ENCODE results near the gene CCNE1.
"Not testable (repeated sequence)": the region's sequence is repeated elsewhere in the genome, so short reads cannot be mapped to it uniquely, and the experiment has no call there.

CCNE1 gene

DNA sequence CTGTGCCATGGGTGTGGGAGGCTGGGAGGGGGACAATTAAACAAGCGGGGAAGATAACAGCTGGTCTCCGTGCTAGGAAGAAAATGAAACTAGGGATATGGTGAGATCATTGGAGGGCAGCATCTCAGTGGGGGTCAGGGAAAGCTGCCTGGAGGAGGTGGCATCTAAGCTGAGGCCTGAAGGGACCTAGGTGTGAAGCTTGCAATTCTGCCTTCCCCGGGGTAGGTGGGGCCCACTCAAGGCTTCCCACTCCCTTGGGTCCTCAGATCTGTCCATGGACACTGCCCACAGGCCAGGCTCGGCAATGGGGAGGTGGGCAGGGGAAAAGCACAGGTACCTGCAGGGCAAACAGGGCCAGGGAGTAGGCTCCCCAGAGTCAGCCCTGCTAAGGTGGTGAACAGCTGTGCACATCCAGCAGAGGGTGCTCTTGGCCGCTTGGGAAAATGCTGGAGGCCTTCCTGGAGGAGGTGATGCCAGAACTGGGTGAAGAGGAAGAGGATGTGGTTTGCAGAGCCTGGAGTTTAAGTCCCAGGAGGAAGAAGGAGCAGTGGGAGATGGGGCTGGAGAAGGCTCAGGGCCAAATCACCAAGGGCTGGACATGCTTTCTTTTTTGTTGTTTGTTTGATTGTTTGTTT is 25.7 kb upstream of the CCNE1 start:
- DNase-seq, result no peak
- ChIA-PET CTCF (interaction anchor here (0.6 to 1.5 kb wide), 4 partner anchors 14 to 856 kb away, joined by 3 to 4 read pairs (median 3); no protein-coding TSS in a partner anchor), POLR2A (interaction anchor here (0.5 kb wide), 2 partner anchors 16 to 64 kb away, joined by 3 to 4 read pairs; no protein-coding TSS in a partner anchor)
- Histone ChIP-seq H3K27ac (ENCODE audit: insufficient read depth in 1 of 2, low read depth in 1 of 2, low read length in 2 of 2, poor library complexity in 1 of 2, severe bottlenecking in 2 of 2) (no peak overlapping the region), H3K36me3 (ENCODE audit: control insufficient read depth in 4 of 4, insufficient read depth in 4 of 4, low read length in 3 of 4) (no peaks in the 10 kb centered on the region), H3K27me3 (replicated peaks in 2 of 5; ENCODE audit: control insufficient read depth in 4 of 5, insufficient read depth in 5 of 5, low read length in 4 of 5) (no peaks in the 10 kb centered on the region), H3K4me1 (ENCODE audit: control extremely low read depth in 1 of 4, control insufficient read depth in 4 of 4, insufficient read depth in 4 of 4, low read length in 3 of 4) (no peaks in the 10 kb centered on the region), H3K4me3 (ENCODE audit: control insufficient read depth in 1 of 7, extremely low read depth in 1 of 7, insufficient read depth in 4 of 7, low read depth in 2 of 7, low read length in 6 of 7) (no peak overlapping the region), H3K9me3 (ENCODE audit: control extremely low read depth in 1 of 5, control insufficient read depth in 4 of 5, insufficient read depth in 2 of 5, low read depth in 1 of 5, low read length in 4 of 5) (no peaks in the 10 kb centered on the region)
- WGBS (ENCODE audit: insufficient coverage), result 94% methylated on average over 3 of the region's 5 CpGs

DNA sequence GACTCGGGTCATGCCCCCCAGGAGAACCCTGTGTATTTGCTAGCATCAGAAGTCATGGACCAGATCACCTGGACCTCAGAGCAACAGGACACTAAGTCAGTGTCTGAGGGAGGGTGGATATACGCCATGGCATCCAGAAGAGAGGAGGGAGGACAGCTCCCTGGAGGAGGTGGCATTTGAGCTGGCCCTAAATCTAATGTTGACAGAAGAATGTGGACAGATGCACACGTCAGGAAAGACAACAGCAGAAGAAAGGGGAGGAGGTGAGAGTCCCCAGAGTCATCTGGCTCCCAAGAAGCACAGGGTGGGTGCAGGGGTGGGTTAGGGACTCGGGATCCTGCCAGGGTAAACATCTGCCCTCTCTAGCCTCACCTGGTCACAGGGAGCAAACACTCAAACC is 24.5 kb upstream of the CCNE1 start:
- H3K27ac ChIP-seq (ENCODE audit: insufficient read depth in 1 of 2, low read depth in 1 of 2, low read length in 2 of 2, poor library complexity in 1 of 2, severe bottlenecking in 2 of 2), result no peak overlapping the region
- CTCF ChIA-PET, result interaction anchor here (1.9 kb wide), 1 partner anchor 9 kb away, joined by 7 read pairs; no protein-coding TSS in a partner anchor
- POLR2A ChIA-PET, result no interaction called here
- DNase-seq, result no peak
- no peaks in the 10 kb centered on the region for H3K4me1 ChIP-seq (ENCODE audit: control extremely low read depth in 1 of 4, control insufficient read depth in 4 of 4, insufficient read depth in 4 of 4, low read length in 3 of 4)
- no peaks in the 10 kb centered on the region for H3K27me3 ChIP-seq (replicated peaks in 2 of 5; ENCODE audit: control insufficient read depth in 4 of 5, insufficient read depth in 5 of 5, low read length in 4 of 5)
- no peaks in the 10 kb centered on the region for H3K36me3 ChIP-seq (ENCODE audit: control insufficient read depth in 4 of 4, insufficient read depth in 4 of 4, low read length in 3 of 4)
- H3K9me3 ChIP-seq (ENCODE audit: control extremely low read depth in 1 of 5, control insufficient read depth in 4 of 5, insufficient read depth in 2 of 5, low read depth in 1 of 5, low read length in 4 of 5), result no peaks in the 10 kb centered on the region
- H3K4me3 ChIP-seq (ENCODE audit: control insufficient read depth in 1 of 7, extremely low read depth in 1 of 7, insufficient read depth in 4 of 7, low read depth in 2 of 7, low read length in 6 of 7), result no peak overlapping the region
- WGBS (ENCODE audit: insufficient coverage), result 100% methylated on average over 4 of the region's 4 CpGs

DNA sequence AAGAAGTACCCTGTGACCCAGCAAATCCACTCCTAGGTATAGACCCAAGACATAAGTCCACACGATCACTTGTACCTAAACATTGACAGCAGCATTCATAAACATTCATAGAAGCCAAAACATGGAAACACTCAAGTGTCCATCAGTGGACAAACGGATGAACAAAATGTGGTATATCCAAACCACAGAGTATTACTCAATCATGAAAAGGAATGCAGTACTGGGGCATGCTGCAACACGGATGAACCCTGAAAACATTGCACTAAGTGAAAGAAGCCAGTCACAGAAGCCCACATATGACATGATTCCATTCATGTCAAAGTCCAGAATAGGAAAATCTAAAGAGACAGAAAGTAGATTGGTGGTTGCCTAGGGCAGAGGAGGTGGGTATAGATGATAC is 22.8 kb upstream of the CCNE1 start:
- Histone ChIP-seq H3K36me3 (ENCODE audit: control insufficient read depth in 4 of 4, insufficient read depth in 4 of 4, low read length in 3 of 4) (no peaks in the 10 kb centered on the region), H3K9me3 (ENCODE audit: control extremely low read depth in 1 of 5, control insufficient read depth in 4 of 5, insufficient read depth in 2 of 5, low read depth in 1 of 5, low read length in 4 of 5) (no peaks in the 10 kb centered on the region), H3K4me1 (ENCODE audit: control extremely low read depth in 1 of 4, control insufficient read depth in 4 of 4, insufficient read depth in 4 of 4, low read length in 3 of 4) (no peaks in the 10 kb centered on the region), H3K27me3 (replicated peaks in 2 of 5; ENCODE audit: control insufficient read depth in 4 of 5, insufficient read depth in 5 of 5, low read length in 4 of 5) (no peaks in the 10 kb centered on the region), H3K4me3 (ENCODE audit: control insufficient read depth in 1 of 7, extremely low read depth in 1 of 7, insufficient read depth in 4 of 7, low read depth in 2 of 7, low read length in 6 of 7) (no peak overlapping the region), H3K27ac (ENCODE audit: insufficient read depth in 1 of 2, low read depth in 1 of 2, low read length in 2 of 2, poor library complexity in 1 of 2, severe bottlenecking in 2 of 2) (no peak overlapping the region)
- CTCF ChIA-PET, result interaction anchor here (1.9 kb wide), 1 partner anchor 10 kb away, joined by 7 read pairs; no protein-coding TSS in a partner anchor
- no peak for DNase-seq
- POLR2A ChIA-PET, result no interaction called here
- WGBS (ENCODE audit: insufficient coverage), result 100% methylated on average over 2 of the region's 3 CpGs

DNA sequence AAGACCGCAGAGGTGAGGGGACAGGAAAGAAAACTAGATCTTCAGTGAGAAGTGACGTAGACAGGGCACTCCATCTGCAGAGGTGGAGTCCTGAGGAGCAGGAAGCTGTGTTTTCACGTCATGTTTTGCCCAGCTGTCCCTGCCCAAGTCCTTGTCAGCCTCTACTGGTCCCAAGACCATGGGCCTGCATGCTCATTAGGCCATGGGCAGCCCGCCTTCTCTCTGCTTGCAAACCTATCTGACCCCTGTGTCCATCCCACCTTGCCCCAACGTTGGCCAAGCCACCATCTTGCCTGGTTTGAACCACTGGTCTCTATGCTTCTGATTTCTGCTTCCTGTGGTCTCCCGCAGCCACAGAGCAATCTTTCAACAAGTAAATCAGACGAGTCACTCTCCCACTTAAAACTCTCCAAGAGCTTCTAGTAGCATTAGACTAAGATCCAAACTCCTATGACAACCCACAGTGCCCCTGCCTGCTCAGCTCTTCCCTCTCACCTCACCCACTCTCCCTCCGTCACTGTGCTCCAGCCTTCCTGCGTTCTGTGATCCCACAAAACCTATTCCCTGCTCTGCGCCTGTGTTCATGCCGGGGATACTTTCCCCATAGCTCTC is 18.6 kb upstream of the CCNE1 start:
- POLR2A ChIA-PET, result no interaction called here
- CTCF ChIA-PET, result interaction anchor here (1.1 kb wide), 1 partner anchor 23 kb away, joined by 4 read pairs; no protein-coding TSS in a partner anchor
- Histone ChIP-seq H3K9me3 (ENCODE audit: control extremely low read depth in 1 of 5, control insufficient read depth in 4 of 5, insufficient read depth in 2 of 5, low read depth in 1 of 5, low read length in 4 of 5) (no peaks in the 10 kb centered on the region), H3K27me3 (replicated peaks in 2 of 5; ENCODE audit: control insufficient read depth in 4 of 5, insufficient read depth in 5 of 5, low read length in 4 of 5) (no peaks in the 10 kb centered on the region), H3K4me1 (ENCODE audit: control extremely low read depth in 1 of 4, control insufficient read depth in 4 of 4, insufficient read depth in 4 of 4, low read length in 3 of 4) (peaks cover 0 to 10% (median 5%) of the 10 kb centered on the region in 4 experiments), H3K27ac (ENCODE audit: insufficient read depth in 1 of 2, low read depth in 1 of 2, low read length in 2 of 2, poor library complexity in 1 of 2, severe bottlenecking in 2 of 2) (no peak overlapping the region), H3K4me3 (ENCODE audit: control insufficient read depth in 1 of 7, extremely low read depth in 1 of 7, insufficient read depth in 4 of 7, low read depth in 2 of 7, low read length in 6 of 7) (no peak overlapping the region), H3K36me3 (ENCODE audit: control insufficient read depth in 4 of 4, insufficient read depth in 4 of 4, low read length in 3 of 4) (no peaks in the 10 kb centered on the region)
- DNase-seq, result no peak
- 74% methylated on average over 8 of the region's 11 CpGs for WGBS (ENCODE audit: insufficient coverage)

DNA sequence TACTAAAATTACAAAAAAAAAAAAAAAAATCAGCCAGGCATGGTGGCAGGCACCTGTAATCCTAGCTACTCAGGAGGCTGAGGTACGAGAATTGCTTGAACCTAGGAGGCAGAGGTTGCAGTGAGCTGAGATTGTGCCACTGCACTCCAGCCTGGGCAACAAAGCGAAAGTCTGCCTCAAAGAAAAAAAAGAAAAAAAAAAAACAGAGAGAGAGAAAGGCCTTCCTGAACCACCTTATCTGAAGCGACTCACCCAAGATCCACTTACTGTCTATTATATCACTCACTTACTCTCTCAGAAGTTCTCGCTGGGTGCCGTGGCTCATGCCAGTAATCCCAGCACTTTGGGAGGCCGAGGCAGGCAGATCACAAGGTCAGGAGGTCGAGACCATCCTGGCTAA is 17.3 kb upstream of the CCNE1 start:
- POLR2A ChIA-PET; H3K4me3 ChIP-seq (ENCODE audit: control insufficient read depth in 1 of 7, extremely low read depth in 1 of 7, insufficient read depth in 4 of 7, low read depth in 2 of 7, low read length in 6 of 7); H3K36me3 ChIP-seq (ENCODE audit: control insufficient read depth in 4 of 4, insufficient read depth in 4 of 4, low read length in 3 of 4); H3K4me1 ChIP-seq (ENCODE audit: control extremely low read depth in 1 of 4, control insufficient read depth in 4 of 4, insufficient read depth in 4 of 4, low read length in 3 of 4); DNase-seq; H3K9me3 ChIP-seq (ENCODE audit: control extremely low read depth in 1 of 5, control insufficient read depth in 4 of 5, insufficient read depth in 2 of 5, low read depth in 1 of 5, low read length in 4 of 5); H3K27ac ChIP-seq (ENCODE audit: insufficient read depth in 1 of 2, low read depth in 1 of 2, low read length in 2 of 2, poor library complexity in 1 of 2, severe bottlenecking in 2 of 2); H3K27me3 ChIP-seq (replicated peaks in 2 of 5; ENCODE audit: control insufficient read depth in 4 of 5, insufficient read depth in 5 of 5, low read length in 4 of 5): not testable (repeated sequence)
- CTCF ChIA-PET, result interaction anchor here (0.6 to 1.8 kb wide), 2 partner anchors 20 to 861 kb away, joined by 3 to 4 read pairs; no protein-coding TSS in a partner anchor
- WGBS (ENCODE audit: insufficient coverage), result 100% methylated on average over 1 of the region's 7 CpGs

DNA sequence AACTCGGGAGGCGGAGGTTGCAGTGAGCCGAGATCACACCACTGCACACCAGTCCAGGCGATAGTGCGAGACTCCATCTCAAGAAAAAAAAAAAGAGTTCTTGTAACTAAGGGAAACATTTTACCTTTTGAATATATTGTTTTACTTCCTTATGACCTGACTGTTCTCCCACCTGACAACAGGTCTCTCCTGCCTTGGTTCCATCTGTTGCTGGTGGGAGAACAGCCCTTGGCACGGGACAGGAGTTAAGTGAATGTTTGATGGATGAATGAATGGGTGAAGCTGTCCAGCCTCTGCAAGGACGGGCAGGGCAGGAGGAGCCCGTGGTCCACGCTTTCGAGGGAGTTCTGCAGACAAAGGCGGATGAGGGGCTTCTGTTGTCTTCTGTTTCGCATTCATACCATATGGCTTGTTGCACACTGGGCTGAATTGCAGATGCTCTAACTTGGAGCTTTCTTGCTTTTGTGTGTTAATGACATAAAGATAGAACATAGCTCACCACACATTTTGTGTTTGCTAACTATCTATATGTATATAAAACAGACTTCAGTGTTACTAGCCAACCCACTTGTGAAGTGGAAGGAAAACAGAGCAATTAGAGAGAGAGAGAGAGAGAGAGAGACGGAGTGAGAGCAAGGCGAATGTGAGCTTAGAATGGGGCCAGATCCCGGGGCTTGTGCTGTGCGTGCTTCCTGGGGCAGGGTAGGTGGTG is 16.2 kb upstream of the CCNE1 start:
- WGBS (ENCODE audit: insufficient coverage), result 98% methylated on average over 8 of the region's 16 CpGs
- CTCF ChIA-PET, result interaction anchor here (0.7 to 1.8 kb wide), 4 partner anchors 16 to 596 kb away, joined by 3 to 4 read pairs (median 4); no protein-coding TSS in a partner anchor
- Histone ChIP-seq H3K36me3 (ENCODE audit: control insufficient read depth in 4 of 4, insufficient read depth in 4 of 4, low read length in 3 of 4) (no peaks in the 10 kb centered on the region), H3K4me3 (ENCODE audit: control insufficient read depth in 1 of 7, extremely low read depth in 1 of 7, insufficient read depth in 4 of 7, low read depth in 2 of 7, low read length in 6 of 7) (no peak overlapping the region), H3K27me3 (replicated peaks in 2 of 5; ENCODE audit: control insufficient read depth in 4 of 5, insufficient read depth in 5 of 5, low read length in 4 of 5) (no peaks in the 10 kb centered on the region), H3K4me1 (ENCODE audit: control extremely low read depth in 1 of 4, control insufficient read depth in 4 of 4, insufficient read depth in 4 of 4, low read length in 3 of 4) (peaks cover 0 to 10% (median 5%) of the 10 kb centered on the region in 4 experiments), H3K27ac (ENCODE audit: insufficient read depth in 1 of 2, low read depth in 1 of 2, low read length in 2 of 2, poor library complexity in 1 of 2, severe bottlenecking in 2 of 2) (no peak overlapping the region), H3K9me3 (ENCODE audit: control extremely low read depth in 1 of 5, control insufficient read depth in 4 of 5, insufficient read depth in 2 of 5, low read depth in 1 of 5, low read length in 4 of 5) (no peaks in the 10 kb centered on the region)
- POLR2A ChIA-PET, result no interaction called here
- peak in 2 of 3 donors; percentile 18 to 38 for DNase-seq

DNA sequence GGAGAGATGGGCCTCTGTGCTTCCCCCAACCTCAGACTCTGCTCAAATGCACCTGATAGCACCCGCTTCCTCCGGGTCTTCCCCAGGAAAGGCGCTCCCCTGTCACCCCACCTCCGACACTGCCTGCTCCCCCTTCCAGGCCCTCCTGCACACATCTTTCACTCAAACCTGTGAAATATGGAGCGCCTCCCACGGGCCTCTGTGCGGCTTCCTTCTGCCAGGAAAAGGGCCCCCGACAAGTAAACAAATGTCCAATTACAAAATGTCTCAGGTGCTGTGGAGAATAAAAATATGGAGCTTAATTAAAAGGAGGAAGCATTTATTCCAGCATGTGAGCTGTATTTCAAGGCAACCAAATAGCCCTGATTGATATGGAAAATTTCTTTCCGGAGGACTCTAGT is 15.6 kb upstream of the CCNE1 start:
- ChIA-PET POLR2A (no interaction called here), CTCF (interaction anchor here (1.2 to 1.5 kb wide), 4 partner anchors 12 to 21 kb away, joined by 3 to 4 read pairs (median 4); no protein-coding TSS in a partner anchor)
- no peak overlapping the region for H3K4me3 ChIP-seq (ENCODE audit: control insufficient read depth in 1 of 7, extremely low read depth in 1 of 7, insufficient read depth in 4 of 7, low read depth in 2 of 7, low read length in 6 of 7)
- no peaks in the 10 kb centered on the region for H3K36me3 ChIP-seq (ENCODE audit: control insufficient read depth in 4 of 4, insufficient read depth in 4 of 4, low read length in 3 of 4)
- peaks cover 0 to 10% (median 5%) of the 10 kb centered on the region in 4 experiments for H3K4me1 ChIP-seq (ENCODE audit: control extremely low read depth in 1 of 4, control insufficient read depth in 4 of 4, insufficient read depth in 4 of 4, low read length in 3 of 4)
- 18% methylated on average over 5 of the region's 9 CpGs for WGBS (ENCODE audit: insufficient coverage)
- no peaks in the 10 kb centered on the region for H3K9me3 ChIP-seq (ENCODE audit: control extremely low read depth in 1 of 5, control insufficient read depth in 4 of 5, insufficient read depth in 2 of 5, low read depth in 1 of 5, low read length in 4 of 5)
- no peaks in the 10 kb centered on the region for H3K27me3 ChIP-seq (replicated peaks in 2 of 5; ENCODE audit: control insufficient read depth in 4 of 5, insufficient read depth in 5 of 5, low read length in 4 of 5)
- H3K27ac ChIP-seq (ENCODE audit: insufficient read depth in 1 of 2, low read depth in 1 of 2, low read length in 2 of 2, poor library complexity in 1 of 2, severe bottlenecking in 2 of 2), result no peak overlapping the region
- no peak for DNase-seq

Data from common myeloid progenitor, CD34-positive (primary cell).